GM19397 (cell line): ENCODE data around the gene SLC13A2.
"Not testable (repeated sequence)": the region's sequence is repeated elsewhere in the genome, so short reads cannot be mapped to it uniquely, and the experiment has no call there.

Experiments used
- ATAC-seq: cut with Tn5 transposase; IDR thresholded peaks from one replicate; pipeline ENCODE4 v1.9.1; 2021; ENCODE audit warnings: mild to moderate bottlenecking, moderate library complexity; ENCODE audit not compliant: unreplicated experiment

The SLC13A2 gene

DNA sequence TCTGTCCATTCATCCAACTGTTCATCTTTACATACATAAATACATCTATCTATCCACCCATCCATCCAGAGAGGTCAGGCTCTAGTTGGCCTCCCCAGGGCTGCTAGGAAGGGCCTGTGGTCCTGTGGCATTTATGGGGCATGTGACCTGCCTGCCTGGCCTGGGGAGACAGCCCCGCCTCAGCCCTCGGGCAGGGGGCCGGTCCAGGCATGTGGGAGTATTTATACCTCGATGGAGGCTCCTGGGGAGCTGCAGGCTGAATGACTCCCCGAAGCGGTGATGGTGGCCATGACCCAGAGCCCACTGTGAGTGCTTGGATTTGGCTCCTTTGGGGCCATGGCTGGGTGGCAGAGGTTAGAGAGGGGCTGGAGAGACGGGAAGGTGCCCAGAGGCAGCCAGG, 40.0 kb downstream of the SLC13A2 start:
- ATAC-seq = no peak

DNA sequence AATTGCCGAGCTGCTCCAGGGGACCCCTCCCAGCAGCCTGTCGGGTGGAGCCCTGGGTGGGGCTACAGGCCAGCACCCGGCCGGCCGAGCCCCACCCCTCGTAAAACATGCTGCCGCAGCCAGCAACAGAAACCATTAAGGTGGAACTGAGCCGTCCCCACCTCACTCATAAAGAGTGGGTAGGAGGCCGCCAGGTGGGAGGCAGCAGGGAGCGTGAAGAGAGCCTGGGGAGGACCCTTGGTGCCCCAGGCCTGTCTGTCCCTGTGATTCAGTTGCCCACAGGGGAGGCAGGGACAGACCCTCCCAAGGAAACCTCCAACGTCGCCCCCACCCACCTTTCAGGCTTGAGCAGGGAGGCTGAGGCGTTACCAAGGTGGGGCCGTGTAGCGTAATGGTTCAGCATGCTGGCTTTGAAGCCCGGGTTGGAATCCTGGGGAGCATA, 41.1 kb downstream of the SLC13A2 start:
- no peak for ATAC-seq

DNA sequence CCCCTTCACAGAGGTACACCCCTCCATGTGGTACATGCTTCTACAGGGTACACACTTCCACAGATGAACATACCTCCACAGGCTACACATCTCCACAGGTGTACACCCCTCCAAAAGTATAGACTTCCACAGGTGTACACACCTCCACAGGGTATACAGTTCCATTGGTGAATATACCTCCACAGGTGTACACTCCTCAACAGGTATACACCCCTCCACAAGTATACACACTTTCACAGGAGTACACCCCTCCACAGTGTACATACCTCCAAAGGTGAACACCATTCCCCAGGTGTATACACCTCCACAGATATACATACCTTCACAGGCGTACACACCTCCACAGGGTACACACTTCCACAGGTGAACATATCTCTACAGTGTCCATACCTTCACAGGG, 42.1 kb downstream of the SLC13A2 start:
- no peak for ATAC-seq

DNA sequence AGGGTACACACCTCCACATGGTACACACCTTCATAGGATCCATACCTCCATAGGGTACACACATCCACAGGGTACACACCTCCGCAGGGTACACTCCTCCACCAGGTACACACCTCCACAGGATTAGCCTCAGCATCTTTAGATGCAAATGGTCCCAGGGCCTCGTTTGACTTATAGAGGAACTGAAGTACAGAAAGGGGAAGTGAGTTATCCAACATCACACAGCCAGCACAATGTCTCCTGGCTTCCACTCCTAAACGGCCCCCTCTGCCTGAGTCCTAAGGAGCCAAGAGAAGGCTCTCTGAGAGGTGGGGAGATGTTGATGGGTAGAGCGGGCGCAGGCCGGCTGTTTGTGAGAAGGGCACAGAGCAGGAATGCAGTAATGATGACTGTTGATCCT, 44.7 kb downstream of the SLC13A2 start:
- ATAC-seq = no peak

DNA sequence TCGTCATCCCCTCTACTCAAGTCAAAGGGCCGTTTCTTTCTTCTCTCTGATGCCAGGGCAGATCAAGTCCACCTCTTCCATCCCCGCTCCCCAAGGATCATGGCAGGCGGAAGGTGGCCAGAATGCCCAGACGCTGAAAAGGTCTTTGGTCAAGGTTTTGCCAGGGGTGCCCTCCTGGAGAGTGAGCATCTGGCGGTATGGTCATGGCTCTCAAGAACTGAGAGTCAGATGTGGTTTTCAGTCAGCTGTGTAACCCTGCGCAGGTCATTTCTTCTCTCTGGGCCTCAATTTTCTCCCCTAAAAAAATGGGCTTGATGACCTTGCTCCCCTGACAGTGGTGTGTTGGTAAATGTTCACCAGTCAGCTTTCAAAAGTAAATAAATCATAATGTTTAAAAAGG, 45.1 kb downstream of the SLC13A2 start:
- no peak for ATAC-seq

DNA sequence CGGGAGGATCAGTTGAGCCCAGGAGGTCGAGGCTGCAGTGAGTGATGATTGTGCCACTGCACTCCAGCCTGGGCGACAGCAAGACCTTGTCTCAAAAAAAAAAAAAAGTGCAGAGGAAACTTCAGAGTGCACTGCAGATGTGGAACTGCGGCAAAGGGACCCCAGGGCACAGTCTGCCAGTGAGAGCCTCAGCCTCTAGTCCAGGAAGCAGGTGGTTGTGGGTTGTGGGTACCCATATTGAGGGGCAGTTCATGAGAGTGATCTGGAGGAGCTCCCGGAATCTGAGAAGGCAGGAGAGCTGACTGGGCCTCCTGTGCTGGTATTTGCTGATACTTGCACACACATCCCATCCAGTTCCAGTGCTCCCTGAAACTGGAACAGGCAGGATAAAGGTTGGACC, 45.8 kb downstream of the SLC13A2 start:
- no peak for ATAC-seq

DNA sequence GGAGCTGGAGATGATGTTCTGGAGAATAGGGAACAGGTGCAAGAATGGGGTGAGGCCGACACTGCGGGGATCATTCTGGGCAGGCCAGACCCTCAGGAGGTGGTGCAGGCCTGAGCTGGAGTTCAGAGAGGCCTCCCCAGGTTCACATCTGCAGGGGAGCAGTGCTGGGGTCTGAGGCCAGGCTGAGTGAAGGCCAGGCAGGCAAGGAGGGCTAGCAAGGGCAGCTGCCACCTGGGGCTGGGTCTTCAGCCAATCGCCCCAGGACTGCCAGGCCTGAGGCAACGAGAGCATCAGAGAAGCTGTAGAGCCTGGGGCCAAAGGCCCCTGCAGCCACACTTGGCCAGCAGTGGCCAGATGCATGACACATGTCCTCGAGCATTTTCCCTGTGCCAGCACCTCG, 47.2 kb downstream of the SLC13A2 start:
- no peak for ATAC-seq

DNA sequence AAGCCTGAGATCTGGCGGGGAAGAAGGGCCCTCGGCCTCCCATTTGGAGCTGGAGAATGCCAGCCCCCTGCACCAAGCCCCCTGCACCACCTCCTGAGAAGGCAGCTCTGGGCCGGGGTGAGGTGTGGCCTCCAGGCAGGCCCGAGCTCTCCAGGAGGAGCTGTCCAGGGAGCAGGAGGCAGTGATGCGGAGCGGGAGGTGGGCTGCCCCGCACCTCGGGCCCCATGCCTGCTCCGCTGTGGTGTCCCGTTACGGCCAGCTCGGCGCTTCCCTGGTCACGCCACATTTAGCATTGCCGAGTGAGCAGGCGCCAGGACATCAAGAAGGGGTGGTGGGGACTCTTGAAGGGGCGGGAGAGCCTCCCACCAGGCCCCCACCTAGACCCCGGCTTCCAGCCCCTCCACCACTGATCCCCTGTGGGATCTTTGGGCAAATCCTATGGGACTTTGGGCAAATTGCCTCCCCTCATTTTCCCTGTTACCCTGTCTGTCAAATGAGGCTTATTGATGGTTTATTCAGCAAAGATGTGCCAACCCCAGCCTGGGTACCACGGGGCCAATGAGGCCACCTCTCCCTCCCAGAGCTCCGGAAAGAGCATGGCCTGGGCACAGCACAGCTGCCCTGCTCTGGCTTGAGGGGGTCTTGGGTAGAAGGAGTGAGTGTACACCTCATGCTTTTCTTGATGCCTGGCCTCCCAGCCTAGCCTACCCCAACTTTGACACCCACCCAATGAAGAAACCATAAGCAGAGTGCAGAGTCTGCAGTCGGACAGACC, 48.1 kb downstream of the SLC13A2 start:
- ATAC-seq = no peak

DNA sequence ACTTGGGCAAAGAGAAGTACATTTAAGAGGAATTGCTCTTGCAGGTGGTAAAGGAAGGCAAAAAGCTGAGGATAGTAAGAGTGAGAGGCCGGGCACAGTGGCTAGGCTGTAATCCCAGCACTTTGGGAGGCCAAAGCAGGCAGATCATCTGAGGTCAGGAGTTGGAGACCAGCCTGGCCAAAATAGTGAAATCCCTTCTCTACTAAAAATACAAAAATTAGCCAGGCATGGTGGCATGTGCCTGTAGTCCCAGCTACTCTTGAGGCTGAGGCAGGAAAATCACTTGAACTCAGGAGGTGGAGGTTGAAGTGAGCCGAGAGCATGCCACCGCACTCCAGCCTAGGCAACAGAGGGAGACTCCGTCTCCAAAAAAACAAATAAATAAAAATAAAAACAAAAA, 48.8 kb downstream of the SLC13A2 start:
- ATAC-seq = not testable (repeated sequence)

DNA sequence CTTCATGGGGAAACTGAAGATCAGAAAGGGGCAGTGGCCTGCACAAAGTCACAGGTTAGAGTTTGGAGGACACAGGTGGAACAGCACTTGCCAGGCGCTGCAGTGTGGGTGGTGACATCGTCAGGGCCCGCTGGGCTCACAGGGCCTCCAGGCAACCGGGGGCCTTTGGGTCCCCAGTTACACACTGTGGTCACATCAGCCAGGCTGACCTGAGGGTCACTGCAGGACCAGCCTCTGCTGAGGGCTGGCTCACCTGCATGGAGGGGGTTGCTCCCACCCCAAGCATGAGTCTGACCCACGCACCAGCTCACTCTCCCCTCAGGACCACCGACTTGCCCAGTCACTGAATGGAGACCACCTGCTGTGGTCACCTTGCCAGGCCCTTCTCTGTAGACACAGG, 49.7 kb downstream of the SLC13A2 start:
- ATAC-seq = no peak

DNA sequence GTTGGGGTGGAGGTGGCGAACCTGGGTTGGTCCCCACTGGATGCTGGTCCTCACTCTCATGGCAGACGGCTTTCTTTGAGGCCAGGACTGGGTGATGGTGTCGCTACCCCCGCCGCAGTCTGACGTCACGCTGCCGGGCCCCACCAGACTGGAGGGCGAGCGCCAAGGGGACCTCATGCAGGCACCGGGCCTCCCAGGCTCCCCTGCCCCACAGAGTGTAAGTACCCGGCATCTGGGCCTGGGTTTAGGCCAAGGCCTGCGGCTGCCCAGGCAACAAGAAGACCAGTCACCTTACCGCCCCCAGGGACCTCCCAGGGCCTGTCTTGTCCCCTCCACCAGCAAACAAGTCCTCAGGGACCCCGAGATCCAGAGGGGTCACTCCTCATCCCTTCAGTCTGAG, 50.4 kb downstream of the SLC13A2 start:
- no peak for ATAC-seq

DNA sequence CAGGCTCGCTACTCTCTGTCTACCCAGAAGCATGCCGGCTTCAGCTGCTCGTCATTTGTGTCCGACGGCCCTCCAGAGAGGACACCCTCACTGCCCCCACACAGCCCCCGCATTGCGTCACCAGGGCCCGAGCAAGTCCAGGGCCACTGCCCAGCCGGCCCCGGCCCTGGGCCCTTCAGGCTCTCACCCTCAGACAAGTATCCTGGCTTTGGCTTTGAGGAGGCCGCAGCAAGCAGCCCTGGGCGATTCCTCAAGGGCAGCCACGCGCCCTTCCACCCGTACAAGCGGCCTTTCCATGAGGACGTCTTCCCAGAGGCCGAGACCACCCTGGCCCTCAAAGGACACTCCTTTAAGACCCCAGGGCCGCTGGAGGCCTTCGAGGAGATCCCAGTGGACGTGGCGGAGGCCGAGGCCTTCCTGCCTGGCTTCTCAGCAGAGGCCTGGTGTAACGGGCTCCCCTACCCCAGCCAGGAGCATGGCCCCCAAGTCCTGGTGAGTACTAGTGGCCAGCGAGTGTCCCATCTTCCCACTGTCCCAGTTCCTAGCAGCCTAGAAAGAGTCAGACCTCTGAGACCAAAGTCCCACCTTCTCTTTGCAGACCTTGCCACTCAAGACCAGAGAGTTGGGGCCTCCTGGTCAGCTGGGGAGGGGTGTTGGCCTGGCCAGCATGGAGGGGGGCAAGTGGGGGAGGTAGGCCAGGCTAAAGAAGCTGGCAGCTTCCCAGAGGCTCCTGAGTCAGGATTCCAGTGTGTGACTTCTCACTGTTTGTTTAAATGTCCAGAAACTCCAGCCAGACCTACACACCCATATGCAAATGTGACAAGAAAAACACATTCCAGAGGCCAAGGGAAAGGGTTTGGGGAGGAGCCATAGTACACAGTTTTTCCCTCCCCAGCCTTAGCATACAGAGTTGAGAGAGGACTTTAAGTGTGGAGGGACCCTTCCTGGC, 51.3 kb downstream of the SLC13A2 start:
- ATAC-seq = no peak

DNA sequence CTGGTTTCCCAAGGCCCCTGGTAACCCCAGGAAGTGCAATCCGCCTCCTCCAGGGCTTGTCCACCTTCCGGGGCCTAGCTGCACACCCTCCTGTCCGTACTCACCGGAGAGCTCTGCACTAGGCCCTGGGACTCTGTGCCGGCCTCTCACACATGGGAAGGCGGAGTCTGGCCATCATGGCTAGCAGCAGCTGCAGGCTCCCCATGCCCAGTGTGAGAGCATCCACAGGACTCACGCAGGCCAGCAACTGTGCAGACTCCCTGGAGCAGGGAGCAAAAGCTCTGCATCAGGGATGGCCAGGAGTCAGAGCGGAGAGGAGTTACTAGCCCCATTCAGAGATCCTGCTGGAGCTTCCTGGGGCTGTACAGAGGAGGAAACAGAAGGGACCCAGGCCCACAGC, 52.9 kb downstream of the SLC13A2 start:
- ATAC-seq = no peak

DNA sequence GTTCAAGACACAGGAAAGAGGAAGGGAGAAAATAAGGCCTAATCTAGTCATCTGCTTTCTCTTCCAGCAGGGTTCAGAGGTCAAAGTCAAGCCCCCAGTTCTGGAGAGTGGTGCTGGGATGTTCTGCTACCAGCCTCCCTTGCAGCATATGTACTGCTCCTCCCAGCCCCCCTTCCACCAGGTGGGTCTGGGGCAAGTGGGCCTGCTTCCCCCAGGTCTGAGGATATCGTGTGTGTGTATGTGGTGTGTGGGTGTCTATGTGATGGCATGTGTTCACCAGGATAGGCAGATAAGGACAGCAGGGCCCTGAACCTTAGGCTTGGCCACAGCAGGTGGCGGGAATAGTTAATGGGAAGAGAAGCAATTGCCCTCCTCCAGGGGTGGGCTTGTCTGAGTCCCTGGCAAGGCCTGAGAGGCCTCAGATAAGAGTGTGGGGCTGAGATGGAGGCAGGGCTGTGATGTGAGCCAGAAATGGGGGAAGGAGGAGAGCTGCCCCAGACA, 53.8 kb downstream of the SLC13A2 start:
- ATAC-seq = no peak

DNA sequence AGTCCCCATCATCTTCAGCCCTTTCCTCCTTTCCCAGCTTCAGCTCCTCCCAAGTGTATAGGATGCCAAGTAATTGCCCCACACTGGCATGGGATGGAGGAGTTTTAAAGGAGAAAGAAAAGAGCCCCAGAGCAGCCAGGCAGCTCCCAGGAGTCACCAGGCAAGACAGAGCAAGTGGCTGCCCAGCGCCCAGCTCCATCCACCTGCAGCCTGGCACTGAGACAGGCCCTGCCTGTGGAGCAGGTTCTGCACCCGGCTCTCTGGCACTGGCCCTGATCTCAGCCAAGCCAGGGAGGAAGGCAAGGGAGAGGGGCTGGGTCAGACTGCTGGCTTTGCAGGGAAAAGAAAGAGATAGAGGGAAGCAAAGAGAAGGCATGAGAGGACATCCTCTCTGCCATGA, 54.4 kb downstream of the SLC13A2 start:
- ATAC-seq = no peak

DNA sequence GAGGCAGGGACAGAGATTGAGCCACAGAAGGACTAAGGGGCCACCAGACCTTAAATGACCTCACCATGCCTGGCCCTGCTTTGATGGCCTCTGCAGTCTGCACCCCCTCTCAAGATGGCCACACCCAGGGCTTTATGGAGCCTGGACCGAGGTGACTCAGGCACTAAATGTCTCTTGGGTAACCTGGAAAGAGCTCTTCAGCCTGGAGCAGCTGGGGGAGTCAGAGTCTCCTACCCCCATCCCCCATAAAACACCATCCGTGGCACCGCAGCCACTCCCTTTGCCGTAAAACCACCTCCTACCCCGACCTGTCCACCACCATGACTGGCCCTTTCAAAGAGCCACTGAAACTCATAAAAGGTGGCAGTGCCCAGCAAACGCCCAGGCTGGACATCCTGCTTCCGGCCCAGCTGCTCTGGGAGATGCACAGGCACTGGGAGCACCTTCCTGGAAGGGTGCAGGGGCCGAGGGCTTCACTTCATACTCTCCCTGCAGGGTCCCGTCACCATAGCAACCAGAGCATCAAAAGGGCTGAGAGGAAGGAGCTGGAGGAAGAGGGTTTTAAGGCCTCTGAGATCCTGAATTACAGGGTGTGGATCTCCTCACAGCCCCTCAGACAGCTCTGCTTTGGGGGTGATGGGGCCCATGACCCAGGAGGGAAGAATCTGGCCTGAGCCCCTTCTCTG, 55.0 kb downstream of the SLC13A2 start:
- ATAC-seq = no peak

DNA sequence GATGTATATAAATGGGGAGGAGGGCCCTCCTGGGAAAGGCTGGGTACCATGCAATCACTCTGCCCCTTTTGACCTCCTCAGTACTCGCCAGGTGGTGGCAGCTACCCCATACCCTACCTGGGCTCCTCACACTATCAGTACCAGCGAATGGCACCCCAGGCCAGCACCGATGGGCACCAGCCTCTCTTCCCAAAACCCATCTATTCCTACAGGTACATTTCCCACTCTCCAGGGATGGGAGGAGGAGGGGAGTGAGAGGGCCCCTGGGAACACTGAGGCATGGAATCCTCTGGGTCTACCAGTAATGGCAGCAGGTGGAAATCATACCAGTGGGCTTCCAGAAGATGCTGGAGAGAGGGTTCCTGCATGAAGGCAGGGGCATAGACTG, 55.6 kb downstream of the SLC13A2 start:
- no peak for ATAC-seq

DNA sequence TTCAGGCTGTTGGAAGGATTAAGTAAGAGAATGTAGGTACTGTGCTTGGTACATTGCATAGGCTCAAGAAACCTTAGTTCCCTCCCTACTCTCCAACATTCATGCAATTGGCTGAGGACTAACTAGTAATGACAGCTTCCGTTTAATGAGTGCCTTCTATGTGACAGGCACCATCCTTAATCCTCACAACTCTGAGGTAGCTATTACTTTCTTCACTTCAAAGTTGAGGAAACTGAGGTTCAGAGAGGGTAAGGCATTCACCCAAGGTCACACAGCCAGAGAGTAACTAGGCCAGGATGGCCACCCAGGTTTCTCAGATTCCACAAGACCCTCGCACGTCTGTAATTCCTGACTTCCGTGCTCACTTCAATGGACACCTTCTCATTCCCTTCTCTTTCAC, 56.8 kb downstream of the SLC13A2 start:
- ATAC-seq = no peak

DNA sequence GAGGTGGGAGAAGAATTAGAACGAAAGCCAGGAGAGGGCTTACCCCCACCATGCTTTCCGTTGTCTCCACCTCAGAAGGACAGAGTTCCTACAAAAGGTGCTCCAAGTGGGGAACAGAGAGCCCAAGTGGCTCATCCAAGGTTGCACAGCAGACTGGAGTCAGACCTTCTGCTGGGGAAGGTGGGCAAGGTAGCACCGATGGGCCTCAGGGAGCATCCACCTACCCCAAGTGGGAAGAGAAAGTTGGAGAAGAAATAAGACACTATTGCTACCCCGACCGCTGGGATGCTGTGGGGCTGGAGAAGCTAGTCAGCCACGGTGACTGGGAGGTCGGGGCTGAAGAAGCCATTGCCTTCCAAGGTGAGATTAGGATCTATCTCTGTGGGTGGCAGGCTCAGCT, 57.5 kb downstream of the SLC13A2 start:
- ATAC-seq = no peak

DNA sequence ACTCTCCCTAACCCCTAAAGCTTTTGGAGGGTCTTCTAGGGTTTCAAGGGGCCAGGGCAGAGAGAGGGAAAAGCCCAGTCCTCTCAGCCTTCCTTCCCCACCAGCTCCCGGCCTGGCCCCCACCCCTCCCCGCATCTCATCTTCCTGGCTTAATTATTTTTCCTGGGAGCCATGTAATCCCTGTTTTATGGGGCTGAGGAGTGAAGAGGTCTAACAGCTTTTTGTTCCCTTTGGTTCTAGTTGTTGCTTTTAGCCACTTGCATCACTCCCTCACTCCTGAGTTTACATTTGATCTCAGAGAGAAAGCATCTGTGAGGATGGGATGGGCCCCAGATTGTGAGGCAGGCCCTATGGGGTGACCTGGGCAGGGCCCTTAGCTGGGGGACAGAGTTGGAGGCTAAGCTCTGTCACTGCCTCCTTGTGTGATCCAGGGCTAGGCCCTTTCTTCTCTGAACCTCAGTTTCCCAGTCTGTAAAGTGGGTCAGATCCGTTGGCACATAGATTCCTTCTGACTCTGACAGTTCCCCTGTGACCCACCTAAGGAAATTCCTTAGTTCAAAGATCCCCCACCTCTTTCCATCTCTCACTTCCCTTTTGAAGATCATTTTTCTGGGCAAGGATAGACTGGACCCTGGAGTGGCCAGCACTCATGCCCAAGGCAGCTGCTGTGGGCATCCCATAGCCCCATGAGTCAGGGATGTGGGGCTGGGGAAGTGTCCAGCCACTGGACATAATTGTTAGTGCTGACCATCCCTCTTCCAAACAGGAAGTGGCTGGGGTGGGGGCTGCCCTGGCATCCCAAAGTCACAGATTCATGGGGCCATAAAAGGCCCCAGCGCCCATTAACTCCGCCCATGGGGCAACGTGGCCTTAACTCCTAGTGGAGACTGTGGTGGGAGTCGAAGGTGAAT, 58.9 kb downstream of the SLC13A2 start:
- ATAC-seq = no peak
